ENCODE results near the gene CD55. TPM values are rescaled to one million over a fixed set of nuclear protein-coding genes. Genes with fewer than 3 reads are reported as not detected.

Gene CD55
- total RNA-seq: 106 TPM

- H3K27me3 ChIP-seq: no peaks in the 10 kb centered on the region
- H3K9me3 ChIP-seq: no peaks in the 10 kb centered on the region
- peaks cover 0 to 22% of the 10 kb centered on the region in 2 donors for H3K36me3 ChIP-seq
- TF ChIP-seq CTCF (IDR thresholded peaks at IDR 0.05) (peak in 2 of 3 experiments; percentile 6 to 27), POLR2AphosphoS5 (IDR thresholded peaks at IDR 0.05; ENCODE audit: insufficient read depth in 1 of 2, low read depth in 1 of 2) (peak; percentile 87 to 94), POLR2A (IDR thresholded peaks at IDR 0.05) (peak in 1 of 2 donors; percentile 89)
- H3K4me1 ChIP-seq: peaks cover 35% of the 10 kb centered on the region
- H3K4me3 ChIP-seq: peak within 1 kb of the TSS; percentile 66 to 83
- H3K27ac ChIP-seq: peak within 1 kb of the TSS; percentile 94
- DNase-seq (ENCODE audit: extremely low spot score in 2 of 2): peak; percentile 99
- intact Hi-C loops (cut with DNase I): no loop called here
Measured at GRCh38 chr1:207321079-207321789, at the start of gene CD55. TSS of gene CD55 (plus strand) at chr1:207321678. CDS start at chr1:207321766, 88 bp downstream.

GRCh38 chr1:207274882-207275281 is 46.6 kb upstream of the CD55 start:
- Histone ChIP-seq H3K9me3 (no peaks in the 10 kb centered on the region), H3K27me3 (no peaks in the 10 kb centered on the region), H3K4me1 (no peaks in the 10 kb centered on the region), H3K4me3 (no peak overlapping the region), H3K27ac (no peak overlapping the region), H3K36me3 (no peaks in the 10 kb centered on the region)
- TF ChIP-seq POLR2AphosphoS5 (IDR thresholded peaks at IDR 0.05; ENCODE audit: insufficient read depth in 1 of 2, low read depth in 1 of 2): no peak
- no peak for TF ChIP-seq POLR2A (IDR thresholded peaks at IDR 0.05)
- no peak for TF ChIP-seq CTCF (IDR thresholded peaks at IDR 0.05)
- intact Hi-C loops (cut with DNase I): no loop called here
- no peak for DNase-seq (ENCODE audit: extremely low spot score in 2 of 2)

- H3K36me3 ChIP-seq: no peaks in the 10 kb centered on the region
- intact Hi-C loops (cut with DNase I): no loop called here
- TF ChIP-seq POLR2AphosphoS5 (IDR thresholded peaks at IDR 0.05; ENCODE audit: insufficient read depth in 1 of 2, low read depth in 1 of 2): no peak
- TF ChIP-seq CTCF (IDR thresholded peaks at IDR 0.05): no peak
- TF ChIP-seq POLR2A (IDR thresholded peaks at IDR 0.05): no peak
- no peaks in the 10 kb centered on the region for H3K4me1 ChIP-seq
- DNase-seq (ENCODE audit: extremely low spot score in 2 of 2): no peak
- H3K27me3 ChIP-seq: no peaks in the 10 kb centered on the region
- H3K27ac ChIP-seq: no peak overlapping the region
- no peak overlapping the region for H3K4me3 ChIP-seq
- no peaks in the 10 kb centered on the region for H3K9me3 ChIP-seq
Measured at GRCh38 chr1:207276465-207276864, 45.0 kb upstream of the CD55 start.

GRCh38 chr1:207277241-207277640 is 44.2 kb upstream of the CD55 start:
- Histone ChIP-seq H3K36me3 (no peaks in the 10 kb centered on the region), H3K27ac (no peak overlapping the region), H3K4me1 (peaks cover 7% of the 10 kb centered on the region), H3K4me3 (no peak overlapping the region), H3K27me3 (no peaks in the 10 kb centered on the region), H3K9me3 (no peaks in the 10 kb centered on the region)
- no peak for TF ChIP-seq CTCF (IDR thresholded peaks at IDR 0.05)
- intact Hi-C loops (cut with DNase I): no loop called here
- DNase-seq (ENCODE audit: extremely low spot score in 2 of 2): no peak

- TF ChIP-seq CTCF (IDR thresholded peaks at IDR 0.05) (no peak), POLR2A (IDR thresholded peaks at IDR 0.05) (no peak), POLR2AphosphoS5 (IDR thresholded peaks at IDR 0.05; ENCODE audit: insufficient read depth in 1 of 2, low read depth in 1 of 2) (no peak)
- Histone ChIP-seq H3K4me1 (peaks cover 30% of the 10 kb centered on the region), H3K4me3 (no peak overlapping the region), H3K9me3 (no peaks in the 10 kb centered on the region), H3K27ac (no peak overlapping the region), H3K27me3 (no peaks in the 10 kb centered on the region), H3K36me3 (no peaks in the 10 kb centered on the region)
- no peak for DNase-seq (ENCODE audit: extremely low spot score in 2 of 2)
- intact Hi-C loops (cut with DNase I): no loop called here
Measured at GRCh38 chr1:207279652-207280051, 41.8 kb upstream of the CD55 start.

Measured in vagina (tissue), 2 donors.